Ammon's horn (tissue), 1 donor: Measurements from ENCODE around the gene GTF3C1.

ENCODE experiments used
- DNase-seq: peaks from one replicate; pipeline ENCODE4 v3.0.0-alpha.2; 2016; ENCODE audit warnings: low spot score

Gene GTF3C1

DNA sequence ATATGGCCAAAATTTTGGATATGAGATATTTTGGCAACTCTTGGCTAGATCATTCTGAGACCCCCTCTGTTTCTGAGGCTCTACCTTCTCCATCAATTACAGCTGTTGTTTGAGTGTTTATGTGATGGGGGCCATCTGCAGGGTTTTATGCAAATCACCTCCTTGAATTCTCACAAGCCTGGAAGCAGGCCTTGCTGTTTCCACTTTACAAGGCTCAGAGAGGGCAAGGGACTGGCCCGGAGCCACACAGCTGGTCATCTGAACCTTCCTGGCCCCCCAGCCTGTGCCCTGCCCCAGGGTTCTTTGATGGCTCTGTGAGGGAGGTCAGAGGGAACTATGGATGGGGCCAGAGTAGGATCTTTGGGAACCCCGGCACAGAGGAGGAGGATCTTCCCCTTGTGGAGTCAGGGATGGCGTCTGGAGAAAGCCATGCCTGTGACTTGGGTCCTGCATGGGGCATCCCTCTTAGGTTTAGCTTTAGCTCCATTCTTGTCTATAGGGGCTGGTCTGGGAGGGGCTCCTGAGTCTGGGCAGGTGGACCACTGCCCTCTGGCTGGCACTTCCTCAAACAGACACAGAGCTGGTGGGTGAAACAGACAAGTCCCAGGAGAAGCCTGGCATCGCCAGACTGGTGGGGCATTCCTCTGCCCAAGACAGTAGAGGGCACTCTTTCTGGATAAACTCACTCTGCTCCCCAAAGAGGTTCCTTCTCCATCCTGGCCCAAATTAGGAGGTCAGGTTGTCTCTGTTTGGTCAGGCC, 121.5 kb downstream of the GTF3C1 start:
- no peak for DNase-seq

DNA sequence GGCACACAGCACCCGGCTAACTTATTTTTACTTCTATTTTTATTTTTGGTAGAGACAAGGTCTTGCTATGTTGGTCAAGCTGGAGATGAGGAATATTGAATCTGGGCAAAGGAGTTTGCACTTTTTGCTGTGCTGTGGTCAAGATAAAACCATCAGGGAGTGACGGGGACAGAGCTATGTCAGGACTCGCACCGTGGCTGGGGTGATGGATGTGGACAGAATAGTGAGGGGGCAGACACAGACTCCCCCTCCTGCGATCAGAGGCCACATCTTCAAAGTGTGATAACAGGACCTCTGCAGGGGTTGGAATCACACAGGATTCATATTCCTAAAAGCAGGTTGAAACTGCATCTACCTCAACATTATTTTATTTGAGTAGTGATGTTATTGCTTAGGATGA, 122.2 kb downstream of the GTF3C1 start:
- DNase-seq, result no peak

DNA sequence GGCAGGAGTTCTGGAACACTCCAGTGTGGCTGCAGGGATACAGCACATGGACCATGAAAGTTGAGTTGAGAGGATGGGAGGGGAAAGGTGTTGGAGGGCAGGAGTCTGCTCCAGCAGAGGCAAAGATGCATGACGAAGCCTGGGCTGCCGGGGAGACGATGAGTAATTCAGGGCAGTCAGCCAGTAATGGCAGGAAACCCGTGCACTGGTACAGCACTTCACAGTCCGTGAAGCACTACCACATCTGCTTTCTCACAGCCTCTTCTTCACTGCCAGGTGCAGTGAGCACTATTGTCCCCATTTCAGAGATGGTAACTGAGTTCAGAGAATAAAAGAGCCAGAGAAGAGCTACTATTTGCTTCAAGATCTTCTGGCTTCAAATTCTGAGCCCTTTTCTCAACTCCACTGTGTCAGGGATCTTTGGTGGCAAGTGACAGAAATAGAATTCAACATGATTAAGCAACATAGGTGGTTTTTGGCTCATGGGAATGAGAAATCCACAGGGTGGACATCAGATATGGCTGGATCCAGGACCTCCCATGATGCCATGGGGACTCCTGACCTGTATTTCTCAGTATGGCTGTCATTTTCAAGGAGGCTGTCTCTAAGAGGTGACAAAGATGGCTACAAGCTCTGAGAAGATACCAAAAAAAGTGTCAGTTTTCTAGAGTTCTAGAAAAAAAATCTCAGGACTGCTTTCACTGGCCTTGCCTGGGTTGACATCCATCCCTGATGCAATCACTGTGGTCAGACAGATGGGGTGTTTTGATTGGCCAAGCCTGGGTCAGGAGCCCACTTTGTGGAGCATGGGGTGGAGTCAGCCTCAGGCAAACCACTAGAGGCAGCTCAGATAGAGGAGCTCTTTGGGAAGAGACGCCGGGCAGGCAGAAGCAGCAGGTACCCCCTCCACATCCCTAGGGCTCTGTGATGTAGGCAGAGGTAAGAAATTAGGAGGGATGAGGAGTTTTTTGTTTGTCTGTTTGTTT, 123.0 kb downstream of the GTF3C1 start:
- no peak for DNase-seq

DNA sequence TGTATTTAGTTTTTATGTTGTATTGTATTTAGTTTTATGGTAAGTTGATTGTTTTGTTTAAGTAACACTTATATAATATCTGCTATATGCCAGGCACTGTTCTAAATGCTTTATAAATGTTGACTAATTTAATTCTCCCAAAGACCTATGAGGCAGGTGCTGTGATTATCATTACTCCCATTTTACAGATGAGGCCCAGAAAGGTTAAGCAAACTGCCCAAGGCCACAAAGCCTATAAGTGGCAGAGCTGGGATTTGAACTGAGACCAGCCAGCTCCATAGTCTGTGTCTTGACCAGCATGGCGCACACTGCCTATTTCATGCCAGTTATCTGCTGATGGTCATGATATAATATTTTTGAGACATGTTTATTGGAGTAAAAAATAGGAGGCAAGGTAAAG, 123.8 kb downstream of the GTF3C1 start:
- DNase-seq, result no peak

DNA sequence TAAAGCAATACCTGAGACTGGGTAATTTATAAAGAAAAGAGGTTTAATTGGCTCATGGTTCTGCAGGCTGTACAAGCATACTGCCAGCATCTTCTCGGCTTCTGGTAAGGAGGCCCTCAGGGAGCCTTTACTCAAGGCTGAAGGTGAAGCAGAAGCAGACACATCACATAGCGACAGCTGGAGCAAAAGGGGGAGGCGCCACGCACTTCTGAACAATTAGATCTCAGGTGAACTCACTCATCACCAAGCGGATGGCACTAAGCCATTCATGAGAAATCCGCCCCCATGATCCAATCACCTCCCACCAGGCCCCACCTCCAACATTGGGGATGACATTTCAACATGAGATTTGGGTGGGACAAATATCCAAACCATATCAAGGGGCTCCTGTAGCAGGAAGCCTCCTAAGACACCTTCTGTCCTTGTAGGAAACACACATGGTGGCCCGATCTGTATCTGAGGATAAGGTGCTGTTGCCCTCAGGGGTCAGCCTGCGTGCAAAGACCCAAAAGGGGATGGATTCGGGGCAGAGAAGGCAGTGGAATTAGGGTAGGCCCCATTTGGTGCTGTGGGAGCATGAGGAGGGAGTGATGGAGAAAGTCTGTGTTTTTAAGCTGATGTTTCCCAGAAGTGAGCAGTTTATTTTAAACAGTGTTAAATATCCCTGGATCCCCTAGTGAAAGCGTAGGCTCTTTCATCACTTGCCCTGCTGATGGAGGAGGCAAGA, 124.8 kb downstream of the GTF3C1 start:
- no peak for DNase-seq

DNA sequence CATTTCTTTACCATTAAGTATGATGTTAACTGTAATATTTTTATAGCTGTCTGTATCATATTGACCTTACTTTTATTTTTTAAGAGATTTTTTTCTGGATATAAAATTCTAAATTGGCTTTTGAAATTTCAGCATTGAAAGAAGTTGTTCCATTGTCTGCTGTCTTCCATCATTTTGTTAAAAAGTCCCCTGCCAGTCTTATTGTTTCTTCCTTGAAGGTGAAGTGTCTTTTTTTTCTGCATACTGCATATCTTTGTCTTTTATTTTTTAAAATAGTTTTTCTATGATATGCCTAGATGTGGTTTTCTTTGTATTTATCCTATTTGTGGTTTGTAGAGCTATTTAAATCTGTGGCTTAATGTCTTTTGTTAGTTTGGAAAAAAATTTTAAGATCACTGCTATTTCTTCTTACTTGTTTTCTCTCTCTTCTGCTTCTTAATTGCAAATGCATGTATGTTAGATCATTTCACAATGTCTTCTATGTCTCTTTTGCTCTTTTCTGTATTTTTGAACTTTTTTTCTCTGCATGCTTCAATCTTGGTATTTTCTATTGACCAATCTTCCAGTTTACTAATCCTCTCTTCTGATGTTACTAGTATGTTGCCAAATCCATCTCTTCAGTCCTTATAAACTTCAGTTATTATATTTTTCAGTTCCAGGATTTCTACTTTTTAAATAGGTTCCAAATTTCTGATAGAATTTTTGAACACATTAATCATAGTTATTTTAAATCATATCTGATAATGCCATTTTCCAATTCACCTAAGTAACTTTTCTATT, 127.6 kb downstream of the GTF3C1 start:
- no peak for DNase-seq

DNA sequence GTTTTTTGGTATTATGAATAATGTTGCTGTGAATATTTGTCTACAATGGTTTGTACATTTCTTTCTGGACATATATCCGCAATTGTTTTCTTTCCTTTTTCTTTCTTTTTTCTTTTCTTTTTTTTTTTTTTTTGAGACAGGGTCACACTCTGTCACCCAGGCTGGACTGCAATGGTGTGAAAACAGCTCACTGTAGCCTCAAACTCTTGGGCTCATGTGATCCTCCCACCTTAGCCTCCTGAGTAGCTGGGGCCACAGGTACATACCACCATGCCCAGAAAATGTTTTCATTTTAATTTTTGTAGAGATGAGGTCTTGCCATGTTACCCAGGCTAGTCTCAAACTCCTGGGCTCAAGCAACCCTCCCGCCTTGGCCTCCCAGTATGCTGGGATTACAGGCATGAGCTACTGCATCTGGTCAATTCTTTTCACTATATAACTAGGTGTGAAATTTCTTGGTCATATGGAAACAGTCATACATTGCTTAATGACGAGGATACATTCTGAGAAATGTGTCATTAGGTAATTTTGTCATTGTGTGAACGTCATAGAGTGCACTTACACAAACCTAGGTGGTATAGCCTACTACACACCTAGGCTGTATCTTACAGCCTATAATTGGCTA, 132.6 kb downstream of the GTF3C1 start:
- DNase-seq, result no peak

DNA sequence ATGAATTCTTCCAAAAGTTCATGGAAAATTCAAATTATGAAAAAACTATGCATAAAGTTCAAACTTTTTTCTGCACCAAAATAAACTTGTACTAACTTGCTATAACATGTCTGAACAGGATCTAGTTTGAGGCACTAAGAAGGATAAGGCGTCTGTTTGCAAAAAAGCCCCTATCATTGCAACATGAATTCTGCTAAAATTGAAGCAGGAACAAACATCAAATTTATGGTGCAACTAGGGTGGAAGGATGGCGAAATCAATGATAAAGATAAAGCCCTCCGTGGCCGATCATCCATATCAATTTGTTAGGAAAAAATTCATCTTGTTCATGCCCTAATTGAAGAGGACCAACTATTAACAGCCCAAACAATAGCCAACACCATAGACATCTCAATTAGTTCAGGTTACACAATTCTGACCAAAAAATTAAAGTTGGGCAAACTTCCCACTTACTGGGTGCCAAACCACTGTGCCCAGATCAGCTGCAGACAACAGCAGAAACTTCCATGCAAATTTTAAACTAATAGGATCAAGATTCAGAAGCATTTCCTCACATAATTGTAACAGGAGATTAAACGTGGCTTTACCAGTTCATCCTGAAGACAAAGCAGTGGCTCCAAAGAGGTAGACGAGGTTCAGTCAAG, 134.8 kb downstream of the GTF3C1 start:
- no peak for DNase-seq

DNA sequence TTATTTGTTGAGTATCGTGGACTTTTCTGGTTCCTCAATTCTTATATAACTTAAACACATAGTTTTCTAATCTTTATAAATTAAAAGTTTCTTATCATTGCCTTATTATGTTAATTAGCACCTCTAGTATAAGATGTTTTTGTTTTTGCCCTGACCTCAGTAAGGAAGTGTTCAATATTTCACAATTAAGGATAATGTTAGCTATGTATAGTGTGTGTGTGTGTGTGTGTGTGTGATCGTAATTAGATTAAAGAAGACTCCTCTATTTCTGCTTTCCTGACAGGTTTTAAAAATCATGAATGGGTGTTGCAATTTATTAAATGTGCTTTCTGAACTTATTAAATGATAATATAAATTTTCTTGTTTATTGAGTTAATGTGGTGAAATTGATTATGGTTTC, 135.8 kb downstream of the GTF3C1 start:
- no peak for DNase-seq

DNA sequence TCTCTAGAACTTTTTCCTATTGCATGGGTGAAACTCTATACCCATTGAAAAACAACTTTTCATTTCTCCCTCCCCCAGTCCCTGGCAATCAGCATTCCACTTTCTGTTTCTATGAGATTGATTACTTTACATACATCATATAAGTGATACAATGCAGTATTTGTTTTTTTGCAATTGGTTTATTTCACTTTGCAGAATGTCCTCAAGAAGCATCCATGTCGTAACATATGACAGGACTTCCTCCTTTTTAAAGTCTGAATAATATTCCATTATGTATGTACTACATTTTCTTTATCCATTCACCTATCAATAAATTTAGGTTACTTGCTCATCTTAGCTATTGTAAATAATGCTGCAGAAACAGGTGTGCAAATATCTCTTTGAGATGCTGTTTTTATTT, 139.0 kb downstream of the GTF3C1 start:
- no peak for DNase-seq
